AG20443 (cell line): ENCODE measurements around the gene DFFB.
"Not testable (repeated sequence)": the region's sequence is repeated elsewhere in the genome, so short reads cannot be mapped to it uniquely, and the experiment has no call there.

Source experiments
- DNase-seq: peaks from one replicate; pipeline ENCODE4 v3.0.0; 2012; ENCODE audit warnings: low spot score, mixed read lengths

Gene DFFB, protein sequence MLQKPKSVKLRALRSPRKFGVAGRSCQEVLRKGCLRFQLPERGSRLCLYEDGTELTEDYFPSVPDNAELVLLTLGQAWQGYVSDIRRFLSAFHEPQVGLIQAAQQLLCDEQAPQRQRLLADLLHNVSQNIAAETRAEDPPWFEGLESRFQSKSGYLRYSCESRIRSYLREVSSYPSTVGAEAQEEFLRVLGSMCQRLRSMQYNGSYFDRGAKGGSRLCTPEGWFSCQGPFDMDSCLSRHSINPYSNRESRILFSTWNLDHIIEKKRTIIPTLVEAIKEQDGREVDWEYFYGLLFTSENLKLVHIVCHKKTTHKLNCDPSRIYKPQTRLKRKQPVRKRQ

GRCh38 chr1:3856923-3857790 is at the start of gene DFFB, which contains the start of gene CEP104:
Gene DFFB (plus strand): TSS chr1:3857476. CDS start chr1:3857604, 128 bp downstream.
Gene CEP104 (minus strand): TSS chr1:3857211. CDS start chr1:3852407, 4,804 bp downstream.
- DNase-seq = peak; percentile 100

DNA sequence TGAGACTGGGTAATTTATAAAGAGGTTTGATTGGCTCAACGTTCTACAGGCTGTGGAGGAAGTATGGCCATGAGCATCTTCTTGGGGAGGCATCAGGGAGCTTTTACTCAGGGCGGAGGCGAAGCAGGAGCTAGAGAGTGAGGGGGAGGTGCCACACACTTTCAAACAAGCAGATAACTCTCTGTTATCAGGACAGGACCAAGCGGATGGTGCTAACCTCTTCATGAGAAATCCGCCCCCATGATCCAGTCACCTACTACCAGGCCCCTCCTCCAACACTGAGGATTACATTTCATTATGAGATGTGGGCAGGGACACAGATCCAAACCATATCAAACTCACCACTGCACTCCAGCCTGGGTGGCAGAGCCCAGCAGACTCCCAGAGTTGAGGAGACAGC is 49.5 kb upstream of the DFFB start:
- no peak for DNase-seq

DNA sequence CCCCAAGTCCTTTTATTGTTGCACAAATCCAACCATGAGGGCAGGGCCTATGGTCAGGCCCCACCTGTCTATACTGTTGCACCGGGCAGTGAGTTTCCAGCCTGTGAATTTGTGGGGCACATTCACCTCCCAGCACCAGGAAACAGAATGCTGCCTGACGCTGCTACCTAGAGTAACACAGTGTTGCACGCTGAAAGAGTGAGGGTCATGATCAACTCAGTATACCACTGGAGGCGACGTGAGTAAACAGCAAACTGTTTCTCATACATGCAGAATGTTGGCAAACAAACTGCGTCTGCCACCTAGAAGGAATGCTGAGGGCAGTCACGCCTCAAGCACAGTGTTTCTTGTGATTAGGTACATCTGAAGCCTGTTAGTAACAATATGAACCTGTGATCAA is 47.6 kb upstream of the DFFB start:
- DNase-seq = no peak

DNA sequence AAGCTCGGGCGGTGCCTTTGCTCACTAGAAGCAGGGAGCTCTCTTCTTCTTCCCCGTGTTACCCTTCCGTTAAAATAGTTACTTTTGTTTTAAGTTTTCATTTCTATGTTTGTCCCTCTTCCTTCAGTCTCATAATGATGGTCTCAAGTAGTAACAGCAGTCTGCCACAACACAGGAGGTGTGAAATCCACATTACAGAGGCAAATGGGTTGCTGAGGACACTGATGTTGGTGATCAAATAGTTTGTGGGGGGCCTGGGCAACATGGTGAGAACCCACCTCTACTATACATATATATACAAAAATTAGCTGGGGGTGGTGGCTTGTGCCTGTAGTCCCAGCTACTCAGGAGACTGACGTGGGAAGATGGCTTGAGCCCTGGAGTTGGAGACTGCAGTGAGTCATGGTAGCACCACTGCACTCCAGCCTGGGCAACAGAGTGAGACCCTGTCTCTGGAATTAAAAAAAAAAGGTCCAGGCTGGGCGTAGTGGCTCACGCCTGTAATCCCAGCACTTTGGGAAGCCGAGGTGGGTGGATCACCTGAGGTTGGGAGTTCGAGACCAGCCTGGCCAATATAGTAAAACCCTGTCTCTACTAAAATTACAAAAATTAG is 47.0 kb upstream of the DFFB start:
- not testable (repeated sequence) for DNase-seq

- no peak for DNase-seq
These were observed 45.7 kb upstream of the DFFB start for GRCh38 chr1:3811595-3811911.

DNA sequence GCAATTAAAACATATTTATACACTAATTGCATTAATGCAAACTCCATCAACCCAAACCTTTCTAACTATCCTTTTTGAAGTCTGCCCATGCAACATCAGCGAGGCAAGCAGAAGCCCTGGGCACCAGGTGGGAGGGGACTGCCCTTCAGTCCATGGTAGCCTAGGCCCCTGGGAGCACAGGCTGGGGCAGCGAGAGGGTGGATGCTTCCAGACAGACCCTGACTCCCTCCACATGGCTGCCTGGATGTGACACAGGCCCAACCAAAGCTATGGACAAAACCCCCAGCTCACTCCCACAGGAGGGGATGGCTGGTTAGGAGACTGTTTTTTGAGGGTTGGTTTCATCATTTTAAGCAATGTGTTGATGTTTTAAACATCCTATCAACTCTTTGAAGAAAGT is 43.2 kb upstream of the DFFB start:
- no peak for DNase-seq

DNA sequence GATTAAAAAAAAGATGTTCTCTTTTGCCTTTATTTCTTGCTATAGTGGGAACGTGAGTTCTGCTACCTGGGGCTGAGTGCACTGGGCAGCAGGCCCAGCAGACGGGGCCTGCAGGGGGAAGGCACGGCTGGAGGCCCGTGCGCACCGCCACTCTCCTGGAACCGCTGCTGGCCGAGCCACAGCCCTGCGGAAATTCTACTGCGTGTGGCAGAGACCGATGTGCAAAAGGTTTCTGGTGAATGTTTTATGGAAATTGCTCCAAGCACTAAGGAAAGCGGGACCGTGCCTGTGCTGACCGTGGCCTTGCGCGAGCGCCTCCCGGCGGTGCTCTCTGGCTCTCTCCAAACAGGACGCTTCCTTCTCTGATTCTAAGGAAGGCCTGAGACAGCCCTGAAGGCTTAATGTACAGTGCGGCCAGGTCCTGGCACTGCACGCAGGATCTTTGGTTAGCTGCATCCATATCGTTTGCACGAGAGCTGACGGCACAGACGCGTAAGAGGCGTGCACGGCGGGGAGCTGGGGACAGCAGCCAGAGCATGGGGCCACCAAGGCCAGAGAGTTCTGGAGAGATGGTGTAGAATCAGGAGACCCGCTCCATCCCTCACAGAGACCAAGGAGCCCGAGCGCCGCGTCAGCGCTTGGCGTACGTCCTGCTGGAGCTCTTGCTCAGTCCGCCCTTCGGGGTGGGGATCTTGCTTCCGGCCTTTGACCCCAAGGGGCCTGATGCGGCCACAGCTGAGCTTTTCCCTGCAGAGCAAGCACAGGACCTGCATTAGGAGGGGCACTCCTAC is 42.3 kb upstream of the DFFB start:
- DNase-seq = no peak

- DNase-seq = no peak
These were observed 40.7 kb upstream of the DFFB start for GRCh38 chr1:3816331-3817137.

DNA sequence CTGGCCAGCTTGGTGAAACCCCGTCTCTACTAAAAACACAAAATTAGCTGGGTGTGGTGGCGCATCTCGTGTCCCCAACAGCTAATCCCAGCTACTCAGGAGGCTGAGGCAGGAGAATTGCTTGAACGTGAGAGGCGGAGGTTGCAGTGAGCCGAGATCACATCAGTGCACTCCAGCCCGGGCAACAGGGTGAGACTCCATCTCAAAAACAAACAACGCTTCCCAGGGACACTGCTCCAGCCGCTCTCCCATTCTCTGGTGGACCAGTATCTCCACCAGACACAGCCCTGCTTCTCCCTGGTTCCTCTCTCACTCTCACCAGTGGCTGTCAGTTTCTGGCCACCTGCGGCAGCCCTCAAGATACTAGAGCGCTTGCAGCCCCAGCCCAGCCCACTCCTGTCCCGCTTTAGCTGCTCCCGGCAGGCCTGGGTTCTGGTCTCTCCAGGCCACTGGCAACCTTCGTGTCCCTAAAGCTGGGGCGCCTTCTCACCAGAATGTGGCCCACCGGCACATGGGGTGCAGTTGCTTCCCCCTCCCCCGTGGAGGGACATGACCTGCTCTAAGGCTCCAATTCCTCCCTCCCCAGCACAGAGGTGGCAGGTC is 40.0 kb upstream of the DFFB start:
- DNase-seq = no peak

GRCh38 chr1:3817821-3818597 is 39.3 kb upstream of the DFFB start:
- no peak for DNase-seq

DNA sequence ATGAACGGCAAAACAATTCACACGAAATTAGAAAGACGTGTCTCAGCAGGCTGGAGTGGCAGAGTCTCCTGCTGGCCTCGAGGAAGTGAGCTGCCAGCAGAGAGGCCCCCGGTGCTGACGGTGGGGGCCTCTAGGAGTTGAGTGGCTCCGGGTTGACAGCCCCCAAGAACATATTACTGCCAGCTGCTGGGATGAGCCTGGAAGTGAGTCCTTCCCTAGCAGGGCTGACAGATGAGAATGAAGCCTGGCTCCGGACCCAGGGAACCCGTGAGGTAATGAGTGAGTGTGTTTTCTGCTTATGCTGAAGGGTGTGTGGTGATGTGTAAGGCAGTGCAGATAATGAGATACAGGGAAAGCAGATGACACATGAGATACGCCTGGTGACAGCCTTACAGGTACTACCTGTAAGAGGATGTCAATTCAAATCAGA is 37.5 kb upstream of the DFFB start:
- no peak for DNase-seq

DNA sequence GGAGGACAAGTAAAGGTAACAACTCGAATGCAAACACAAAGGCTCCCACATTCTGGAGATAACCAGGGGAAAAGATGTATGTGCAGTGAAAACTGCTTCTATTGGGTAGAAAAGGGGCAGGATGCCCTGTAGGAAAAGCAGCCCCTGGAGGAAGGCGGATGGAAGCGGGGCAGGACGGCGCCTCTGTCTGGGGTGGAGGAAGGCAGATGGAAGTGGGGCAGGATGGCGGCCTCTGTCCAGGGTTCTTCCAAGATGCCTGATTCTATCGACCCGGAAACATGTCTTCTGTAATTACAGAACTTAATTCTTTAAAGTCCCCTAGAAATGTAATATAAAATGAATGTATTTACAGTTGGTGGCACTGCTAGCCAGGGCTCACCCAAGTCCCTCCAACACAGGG is 37.0 kb upstream of the DFFB start:
- no peak for DNase-seq

DNA sequence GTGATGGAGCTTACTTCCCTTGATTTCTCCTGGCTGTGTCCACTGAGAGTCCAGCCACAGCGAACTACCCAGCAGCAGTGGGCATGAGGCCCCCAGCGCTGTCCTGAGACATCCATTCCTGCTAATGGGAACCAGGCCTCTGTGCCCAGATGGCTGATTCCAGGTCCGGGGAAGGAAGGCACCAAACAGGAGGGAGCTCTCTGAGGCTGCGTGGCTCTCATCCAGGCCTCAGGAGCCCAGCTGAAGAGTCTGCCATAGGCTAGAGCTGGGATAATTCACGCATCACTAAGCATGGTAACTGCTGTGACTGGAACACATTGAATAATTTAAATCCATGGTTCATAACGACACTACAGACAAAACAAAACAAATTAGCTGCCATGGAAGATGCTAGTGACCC is 36.3 kb upstream of the DFFB start:
- no peak for DNase-seq

GRCh38 chr1:3821447-3821846 is 35.8 kb upstream of the DFFB start:
- DNase-seq = no peak

DNA sequence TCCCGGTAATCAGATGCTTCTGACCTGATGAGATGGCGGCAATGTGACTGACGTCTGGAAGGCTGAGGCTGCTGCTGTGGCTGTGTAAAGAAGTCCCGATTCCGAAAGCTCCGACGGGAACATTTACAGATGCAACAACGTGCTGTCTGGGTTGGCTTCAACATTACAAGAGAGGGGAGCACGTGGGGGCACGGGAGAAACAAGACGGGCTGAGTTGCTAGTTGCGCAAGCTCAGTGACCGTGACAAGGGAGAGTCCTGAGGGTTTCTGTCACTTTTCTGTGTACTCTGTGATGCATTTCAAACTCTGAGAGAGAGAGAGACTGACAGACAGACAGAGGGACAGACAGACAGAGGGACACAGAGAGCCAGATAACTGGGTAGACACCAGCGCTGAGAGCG is 35.4 kb upstream of the DFFB start:
- no peak for DNase-seq

- no peak for DNase-seq
These were observed 34.9 kb upstream of the DFFB start for GRCh38 chr1:3822421-3822820.

DNA sequence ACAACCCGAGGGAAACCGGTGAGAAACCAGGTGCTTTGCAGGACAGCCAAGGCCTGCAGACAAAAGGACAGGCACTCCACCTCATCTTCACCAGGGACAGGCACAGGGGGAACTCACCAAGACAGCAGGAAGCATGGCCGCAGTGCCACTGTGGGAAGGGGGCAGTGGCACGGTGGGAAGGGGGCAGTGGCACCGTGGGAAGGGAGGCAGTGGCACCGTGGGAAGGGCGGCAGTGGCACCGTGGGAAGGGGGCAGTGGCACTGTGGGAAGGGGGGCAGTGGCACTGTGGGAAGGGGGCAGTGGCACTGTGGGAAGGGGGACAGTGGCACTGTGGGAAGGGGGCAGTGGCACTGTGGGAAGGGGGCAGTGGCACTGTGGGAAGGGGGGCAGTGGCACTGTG is 32.6 kb upstream of the DFFB start:
- DNase-seq = no peak

- DNase-seq = no peak
These were observed 31.9 kb upstream of the DFFB start for GRCh38 chr1:3825356-3825755.

DNA sequence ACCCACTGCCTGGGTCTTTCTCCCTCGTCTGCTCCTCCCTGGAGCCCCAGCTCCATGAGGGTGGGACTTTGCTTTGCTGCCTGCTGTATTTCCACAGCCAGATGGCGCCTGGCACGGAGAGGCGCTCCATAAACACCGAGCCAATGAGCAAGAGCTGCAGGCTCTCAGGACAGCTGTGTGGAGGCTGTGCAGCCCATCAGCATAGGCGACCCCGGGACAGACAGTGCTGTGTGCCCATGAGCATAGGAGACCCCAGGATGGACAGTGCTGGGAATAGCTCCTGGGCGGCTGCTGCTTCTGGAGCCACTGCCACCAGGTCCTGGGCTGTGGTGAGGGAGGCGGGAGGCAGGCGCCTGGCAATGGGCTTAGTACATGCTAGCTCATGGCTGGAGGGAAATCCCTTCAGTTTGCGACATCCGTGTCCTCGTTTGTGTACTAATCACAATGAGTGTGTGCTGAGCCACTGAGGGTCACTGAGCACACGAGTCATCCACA is 29.4 kb upstream of the DFFB start:
- no peak for DNase-seq

GRCh38 chr1:3828391-3828790 is 28.9 kb upstream of the DFFB start:
- DNase-seq = no peak
